GM21526 (cell line): ENCODE measurements around the gene CENPP.

Source experiments
- ATAC-seq: cut with Tn5 transposase; IDR thresholded peaks from one replicate; pipeline ENCODE4 v1.9.1; 2021; ENCODE audit warnings: moderate library complexity; ENCODE audit not compliant: unreplicated experiment, low FRiP score

The CENPP gene

DNA sequence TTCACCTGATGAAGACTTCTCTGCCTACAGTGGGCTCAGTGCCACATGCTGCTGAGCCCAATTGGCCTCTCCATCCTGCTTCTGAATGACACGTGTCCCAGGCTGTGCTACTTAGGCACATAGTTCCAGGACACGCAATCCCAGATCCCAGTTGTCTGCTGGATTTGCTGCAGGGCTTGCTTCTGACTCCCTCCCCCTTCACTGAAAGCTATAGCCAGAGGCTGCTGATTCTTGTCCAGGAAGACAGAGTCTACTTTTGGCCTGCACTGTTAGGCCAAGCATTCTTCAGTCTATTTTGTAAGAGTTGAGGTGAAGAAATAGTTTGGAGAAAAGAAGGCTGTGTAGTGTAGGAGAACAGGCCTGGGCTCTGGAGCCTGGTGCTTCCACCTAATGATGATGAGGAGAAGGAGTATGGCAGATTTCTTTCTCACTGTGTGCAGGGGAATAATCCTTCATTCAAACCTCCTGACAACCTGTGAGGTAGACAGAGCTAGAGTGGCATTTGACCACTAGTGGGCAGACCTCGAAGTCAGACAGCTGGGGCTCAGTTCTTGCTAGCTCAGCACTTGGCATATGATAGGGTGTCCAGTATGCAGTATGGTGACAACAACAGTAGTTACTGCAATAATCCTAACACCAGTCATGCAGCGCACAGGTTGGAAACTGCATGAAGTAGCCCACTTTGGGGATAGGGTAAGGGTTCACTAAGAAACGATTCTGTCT lies 176.1 kb downstream of the CENPP start:
- ATAC-seq, result no peak

DNA sequence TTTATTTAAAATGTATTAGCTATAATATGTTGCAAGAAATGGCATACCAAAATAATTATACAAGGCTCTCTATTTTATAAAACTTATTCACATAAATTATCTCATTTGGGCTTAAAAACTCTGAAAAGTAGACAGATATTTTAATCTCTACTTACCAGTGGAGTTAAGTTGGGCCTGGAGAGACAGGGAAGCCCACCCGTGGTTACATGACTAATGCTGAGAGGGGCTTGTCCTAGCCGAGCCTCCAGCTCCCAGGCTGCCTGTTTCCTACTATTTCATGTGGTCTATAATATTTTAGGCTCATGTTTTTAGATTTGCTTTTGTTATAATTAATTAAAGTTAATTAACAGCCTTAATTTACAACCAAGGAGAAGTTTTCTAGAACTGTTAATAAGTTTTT lies 177.4 kb downstream of the CENPP start:
- ATAC-seq, result no peak

DNA sequence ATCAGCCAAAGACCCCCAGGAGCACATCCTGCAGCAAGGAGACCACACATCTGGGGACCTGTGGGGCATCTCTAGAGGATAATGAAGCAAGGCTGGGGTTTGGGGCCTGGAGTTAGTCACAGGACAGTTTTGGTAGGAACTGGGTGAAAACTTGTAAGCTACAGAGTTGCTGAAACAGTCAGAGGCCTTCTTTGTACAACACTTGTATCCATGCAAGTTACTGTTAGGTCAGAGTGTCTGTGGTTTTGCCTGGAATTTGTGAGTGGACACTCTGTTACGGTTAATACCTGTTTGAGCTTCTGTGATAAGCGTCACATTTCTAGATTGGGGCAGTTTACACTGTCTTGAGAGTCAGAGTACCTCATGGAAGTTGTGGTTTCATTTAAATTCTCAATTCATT lies 179.1 kb downstream of the CENPP start:
- no peak for ATAC-seq

DNA sequence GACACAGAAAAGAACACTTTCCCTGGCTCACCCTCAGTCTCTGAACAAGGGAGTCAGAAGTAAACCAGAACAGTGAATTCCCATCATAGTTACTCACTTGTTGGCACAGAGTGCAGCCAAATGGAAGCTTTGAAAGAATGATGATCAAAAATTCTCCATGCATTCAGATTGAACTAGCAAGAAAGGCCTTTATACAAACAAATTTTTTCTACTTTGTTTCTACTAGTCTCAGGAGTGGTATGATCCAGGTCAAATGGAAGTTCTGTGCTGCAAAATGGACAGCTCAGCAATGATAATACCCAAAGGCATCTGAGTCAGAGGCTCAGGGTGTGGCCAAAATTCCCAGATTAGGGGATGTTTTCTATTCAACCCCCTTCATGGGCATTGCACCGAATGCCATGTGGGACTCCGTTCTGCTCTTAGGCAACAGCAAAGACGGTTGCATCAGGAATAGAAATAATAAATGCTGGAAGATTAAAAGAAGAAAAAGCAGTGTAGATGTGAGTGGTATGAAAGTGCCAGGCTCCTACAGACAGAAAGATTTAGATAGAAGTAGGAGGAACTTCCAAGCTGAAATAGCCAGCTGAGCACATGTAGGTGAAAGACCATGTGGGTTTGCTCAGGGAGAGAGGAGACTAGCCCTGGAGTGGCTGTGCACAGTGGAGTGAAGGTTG lies 180.6 kb downstream of the CENPP start:
- ATAC-seq, result no peak

GRCh38 chr9:92507005-92507404 lies 181.3 kb downstream of the CENPP start:
- no peak for ATAC-seq

DNA sequence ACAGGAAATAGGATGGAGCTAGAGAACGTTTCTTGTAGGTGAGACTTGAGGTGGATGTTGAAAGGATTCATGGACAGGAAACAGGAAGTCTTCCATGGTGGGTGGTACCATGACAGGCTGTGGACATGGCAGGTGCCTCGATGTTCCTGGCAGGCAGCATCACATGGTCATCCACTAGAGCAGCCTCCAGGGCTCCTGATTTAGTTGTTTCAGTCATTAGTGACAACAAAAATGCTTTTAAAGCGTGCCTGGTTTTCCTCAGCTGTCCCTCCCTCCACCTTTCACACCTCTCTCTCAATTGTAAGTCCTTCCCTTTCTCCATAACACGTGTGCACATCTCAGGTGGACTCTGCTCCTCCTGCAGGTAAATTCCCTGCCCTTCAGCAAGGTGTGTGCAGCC lies 181.7 kb downstream of the CENPP start:
- no peak for ATAC-seq

DNA sequence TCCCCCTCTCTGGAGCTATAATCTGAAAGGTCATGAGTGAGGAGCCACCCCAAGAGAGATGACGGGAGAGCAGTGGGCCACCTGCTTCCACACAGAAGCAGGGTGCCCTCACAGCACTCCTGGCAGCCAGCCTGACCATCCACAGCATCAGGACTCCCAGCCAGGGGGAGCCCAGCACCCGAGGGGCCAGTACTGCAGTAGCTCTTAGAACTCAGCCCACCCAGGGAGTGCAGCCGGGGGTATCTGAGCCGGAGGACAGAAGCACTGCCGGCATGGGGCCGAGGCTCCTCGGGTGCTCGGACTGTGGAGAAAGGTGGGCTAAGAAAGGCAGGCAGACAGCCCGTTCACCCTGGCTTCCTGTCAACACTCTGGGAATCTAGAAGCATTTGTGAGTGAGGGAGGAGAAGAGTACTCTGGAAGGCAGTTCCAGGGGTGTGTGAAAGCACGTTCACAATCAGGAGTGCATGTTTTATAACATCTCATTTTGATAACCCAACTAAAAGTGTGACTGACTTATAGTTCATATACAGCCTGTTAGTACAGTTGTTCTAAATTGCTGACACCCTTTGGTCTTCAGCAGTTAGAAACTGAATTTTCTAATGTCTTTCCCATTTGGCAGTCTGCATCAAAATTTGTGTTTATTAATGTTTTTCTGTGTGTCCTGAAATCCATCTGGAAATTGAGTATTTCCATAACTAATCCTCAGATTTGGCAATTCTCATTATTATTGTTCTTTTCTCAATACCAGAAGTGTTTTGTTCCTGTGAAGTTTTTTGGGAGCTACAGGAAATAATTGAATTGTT lies 182.5 kb downstream of the CENPP start:
- ATAC-seq, result no peak

DNA sequence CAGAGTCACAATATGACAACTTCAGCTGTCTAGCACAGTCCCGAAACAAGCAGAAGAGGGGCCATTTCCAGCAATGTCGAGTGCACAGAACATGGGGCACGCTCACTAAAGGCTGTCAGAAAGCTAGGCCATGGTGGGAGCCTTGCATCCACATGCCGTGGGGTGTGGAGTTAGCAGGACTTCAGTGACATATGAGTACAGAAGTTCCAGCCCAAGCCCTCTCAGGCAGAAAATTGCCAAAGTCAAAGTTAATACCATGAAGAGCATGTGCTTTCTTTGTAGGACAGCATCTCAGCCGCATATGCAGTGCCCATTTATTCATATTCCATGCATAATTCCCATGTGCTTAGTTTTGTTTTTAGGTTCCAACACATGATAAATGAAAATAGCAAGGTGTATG lies 183.3 kb downstream of the CENPP start:
- ATAC-seq, result no peak

DNA sequence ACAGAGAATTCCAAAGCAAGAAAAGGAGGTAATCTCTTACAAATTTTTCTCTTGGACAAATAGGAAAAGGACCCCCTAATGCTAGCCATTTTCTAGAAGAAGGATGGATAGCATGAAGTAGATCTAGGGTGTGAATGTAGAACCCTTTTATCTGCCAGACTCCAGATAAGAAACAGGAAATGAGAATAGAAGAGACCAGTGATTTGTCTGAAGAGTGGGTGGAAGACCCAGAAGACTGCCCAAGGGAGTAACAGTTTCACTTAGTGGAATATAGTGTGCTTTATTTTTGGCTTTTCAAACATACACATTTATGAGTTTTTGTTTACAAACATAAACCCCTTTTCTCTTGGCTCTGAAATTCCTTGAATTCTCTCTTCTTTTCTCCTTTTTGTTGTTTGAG lies 185.0 kb downstream of the CENPP start:
- ATAC-seq, result no peak

DNA sequence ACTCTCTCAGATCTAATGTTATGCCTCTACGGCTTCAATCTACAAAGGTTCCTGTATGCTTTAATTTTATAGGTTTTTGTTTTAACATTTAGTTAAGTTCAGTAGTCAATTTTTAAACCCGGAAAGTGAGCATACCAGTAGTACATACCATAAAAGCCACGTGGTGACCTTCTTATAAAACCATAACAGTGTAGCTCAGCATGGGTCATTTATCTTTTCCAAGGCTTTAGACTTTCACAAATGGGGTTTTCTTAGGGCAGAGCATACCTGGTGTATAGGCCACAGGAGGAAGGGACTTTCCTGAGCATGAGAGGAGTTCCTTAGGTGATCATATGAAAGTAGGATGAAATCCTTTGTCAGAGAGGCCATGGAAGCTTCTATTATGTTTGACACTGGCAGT lies 186.9 kb downstream of the CENPP start:
- no peak for ATAC-seq

DNA sequence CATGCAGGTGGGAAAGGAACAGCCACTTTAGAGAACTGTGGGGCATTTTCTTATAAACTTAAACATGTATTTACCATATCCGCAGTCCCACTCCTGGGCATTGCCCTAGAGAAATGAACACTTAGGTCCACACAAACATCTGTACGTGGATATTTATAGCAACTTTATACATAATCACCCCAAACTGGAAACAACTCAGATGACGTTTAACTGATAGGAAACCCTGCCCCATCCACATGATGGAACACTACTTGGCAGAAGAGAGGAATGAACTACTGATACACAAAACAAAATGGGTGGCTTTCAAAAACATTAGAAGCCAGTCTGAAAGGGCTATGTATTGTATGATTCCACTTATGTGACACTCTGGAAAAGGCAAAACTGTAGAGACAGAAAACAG lies 187.6 kb downstream of the CENPP start:
- ATAC-seq, result no peak

DNA sequence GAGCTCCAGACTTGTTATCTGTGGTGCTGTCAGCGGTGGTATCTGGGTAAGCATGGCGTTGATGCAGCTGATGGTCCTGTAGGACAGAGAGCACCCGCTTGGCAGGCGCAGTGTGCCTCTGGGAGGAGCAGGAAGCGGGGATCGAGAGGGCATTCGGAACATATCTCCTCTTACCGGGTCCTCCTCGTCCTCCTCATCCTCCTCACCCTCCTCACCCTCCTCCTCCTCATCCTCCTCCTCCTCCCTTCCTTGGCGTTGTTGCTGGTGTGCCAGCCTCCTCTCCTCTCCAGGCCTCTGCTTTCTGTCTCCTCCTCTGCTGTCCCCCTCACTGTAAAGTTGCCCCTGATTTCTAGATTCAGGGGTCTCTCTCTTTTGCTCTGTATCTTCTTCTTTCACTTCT lies 188.9 kb downstream of the CENPP start:
- no peak for ATAC-seq

DNA sequence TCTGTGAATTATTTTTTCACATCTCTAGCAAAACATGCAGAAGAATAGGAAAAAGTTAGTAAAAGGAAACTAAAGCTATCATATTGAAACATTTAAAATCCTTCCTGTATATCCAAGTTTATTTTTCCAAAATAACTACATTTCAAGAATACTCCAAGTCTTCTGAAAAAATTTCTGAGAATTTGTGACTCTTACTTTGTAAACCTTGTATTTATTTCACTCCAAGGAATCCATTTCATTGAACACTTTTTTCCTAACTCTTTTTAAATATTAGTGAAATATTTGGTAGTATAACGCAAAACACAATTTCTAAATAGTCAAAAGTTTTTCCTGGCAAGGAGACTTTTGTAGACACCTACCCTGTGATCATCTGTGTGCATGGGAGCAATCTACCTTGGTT lies 190.8 kb downstream of the CENPP start:
- no peak for ATAC-seq

DNA sequence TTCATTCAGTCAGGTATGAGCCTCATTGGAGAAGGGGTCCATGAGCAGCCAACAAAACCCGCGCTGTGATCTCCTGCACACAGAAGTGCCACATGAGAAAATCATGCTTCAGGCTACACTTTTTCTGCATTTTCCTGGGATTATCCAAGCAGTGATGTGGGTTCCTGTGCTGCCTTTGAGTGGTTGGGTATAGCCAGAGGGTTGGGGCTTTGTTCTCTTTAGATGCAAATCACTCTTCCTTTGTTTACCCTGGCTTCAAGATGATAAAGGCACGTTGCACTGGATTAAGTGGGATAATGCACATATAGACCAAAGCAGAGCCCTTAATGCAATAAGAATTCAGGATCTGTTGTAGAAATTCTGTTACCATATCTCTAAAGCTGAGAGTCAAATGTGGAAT lies 191.3 kb downstream of the CENPP start:
- ATAC-seq, result no peak

DNA sequence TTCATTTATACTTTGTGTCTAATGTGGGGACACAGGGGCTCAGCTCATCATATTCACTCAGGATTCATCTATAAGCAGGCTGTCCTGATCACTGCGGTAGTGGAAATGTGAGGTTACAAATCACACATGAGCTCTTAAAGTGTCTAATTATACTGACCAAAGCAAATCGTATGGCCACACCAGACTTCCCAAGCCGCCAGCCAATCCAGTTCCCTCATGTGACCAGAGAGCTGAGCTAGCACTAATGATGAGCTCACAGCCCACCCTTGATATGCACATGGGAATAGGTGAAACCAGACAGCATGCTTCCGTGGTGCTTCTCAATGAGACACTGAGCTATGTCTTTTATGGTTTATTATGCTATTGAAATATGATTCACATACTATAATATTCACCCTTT lies 192.4 kb downstream of the CENPP start:
- ATAC-seq, result no peak

DNA sequence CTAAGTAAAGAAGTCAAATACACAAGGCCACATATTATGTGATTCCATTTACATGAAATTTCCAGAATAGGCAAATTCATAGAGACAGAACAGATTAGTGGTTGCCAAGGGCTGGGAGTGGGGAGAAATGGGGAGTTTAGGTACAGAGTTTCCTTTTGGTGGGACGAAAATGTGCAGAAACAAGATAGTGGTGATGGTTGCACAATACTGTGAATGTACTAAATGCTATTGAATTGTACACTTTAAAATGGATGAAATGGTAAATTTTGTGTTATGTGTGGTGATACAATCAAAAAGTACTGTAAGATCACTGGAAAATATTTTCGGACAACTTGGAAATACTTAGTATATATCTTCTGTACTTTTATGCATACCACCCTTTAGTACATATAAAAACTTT lies 195.1 kb downstream of the CENPP start:
- ATAC-seq, result no peak

DNA sequence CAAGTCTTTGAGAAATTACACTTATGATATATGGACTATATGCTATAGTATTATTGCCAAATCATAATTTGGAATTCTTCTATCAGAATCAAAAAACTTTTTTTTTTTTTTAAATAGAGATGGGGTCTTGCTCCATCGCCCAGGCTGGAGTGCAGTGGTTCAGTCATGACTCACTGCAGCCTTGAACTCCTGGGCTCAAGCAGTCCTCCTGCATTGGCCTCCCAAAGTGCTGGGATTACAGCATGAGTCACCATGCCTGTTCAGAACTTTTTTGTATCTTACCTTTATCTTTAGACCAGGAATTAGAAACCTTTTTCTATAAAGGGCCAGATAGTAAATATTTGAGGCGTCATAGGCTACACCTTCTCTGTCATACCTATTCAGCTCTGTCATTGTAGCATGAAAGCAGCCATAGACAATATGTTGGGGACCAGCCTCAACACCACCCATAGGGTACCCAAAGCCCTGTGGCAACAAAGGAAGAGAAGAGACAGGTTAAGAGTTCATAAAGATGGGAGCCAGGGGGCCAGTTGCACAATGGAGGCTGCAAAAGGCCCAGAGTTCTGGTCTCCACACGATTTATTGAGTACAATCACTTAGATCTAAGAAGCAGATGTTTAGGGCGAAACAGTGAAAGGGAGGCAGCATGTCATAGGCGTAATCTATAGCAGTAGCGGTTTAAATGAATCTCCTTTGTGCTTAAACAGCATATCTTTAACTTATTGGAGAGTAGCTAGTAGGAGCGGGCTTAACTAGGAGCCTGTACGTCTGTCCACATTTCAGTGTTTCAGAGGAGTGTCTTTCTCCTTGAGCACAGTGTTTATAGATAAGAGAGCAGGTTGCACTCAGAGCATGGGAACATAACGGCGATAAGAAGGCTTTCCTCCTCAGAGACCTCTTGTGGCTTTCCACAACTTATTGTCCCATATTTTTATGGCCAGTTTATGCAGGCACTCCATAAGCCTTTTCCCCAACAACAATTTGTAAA lies 197.5 kb downstream of the CENPP start:
- ATAC-seq, result no peak

DNA sequence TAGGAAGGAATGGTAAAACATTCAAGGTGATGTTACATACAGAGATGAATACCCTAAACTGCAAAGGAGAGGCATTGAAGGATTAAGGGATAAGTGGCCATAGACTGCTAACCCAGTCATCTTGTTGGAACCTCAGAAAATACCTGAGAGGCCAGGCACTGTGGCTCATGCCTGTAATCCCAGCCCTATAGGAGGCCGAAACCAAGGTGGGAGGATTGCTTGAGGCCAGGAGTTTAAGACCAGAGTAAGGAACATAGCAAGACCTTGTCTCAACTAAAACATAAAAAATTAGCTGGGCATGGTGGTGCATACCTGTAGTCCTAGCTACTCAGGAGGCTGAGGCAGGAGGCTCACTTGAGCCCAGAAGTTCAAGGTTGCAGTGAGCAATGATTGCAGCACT lies 199.1 kb downstream of the CENPP start:
- no peak for ATAC-seq

- no peak for ATAC-seq
Observed at GRCh38 chr9:92525306-92525705, 199.6 kb downstream of the CENPP start.

GRCh38 chr9:92527291-92527828 lies 201.6 kb downstream of the CENPP start:
- ATAC-seq, result no peak
